PC-3 (cell line): ENCODE measurements around the gene COL6A2. TPM values are rescaled to one million over a fixed set of nuclear protein-coding genes. Genes with fewer than 3 reads are reported as not detected.

Source experiments
- ATAC-seq: fragments of 200-7000 bp; cut with Tn5 transposase; 2 replicates; pipeline ENCODE4 v1.9.1; 2020; ENCODE audit warnings: mild to moderate bottlenecking, moderate library complexity
- BruUV-seq: library from RNA; stranded (reverse); fragments of 400-500 nt; replicated peaks from 2 replicates; lab custom pipeline; 2021; lab: Mats Ljungman, UMichigan
- CTCF ChIA-PET: fragments of 300-600 bp; sonication (Branson Sonifier 250); formaldehyde crosslinking; loops from one replicate; lab custom pipeline; 2022; ENCODE audit warnings: antibody characterized with exemption; lab: Charles Lee
- POLR2A ChIA-PET: fragments of 300-600 bp; sonication (Branson Sonifier 250); formaldehyde crosslinking; loops from one replicate; lab custom pipeline; 2022; ENCODE audit warnings: antibody characterized with exemption; ENCODE audit not compliant: unreplicated experiment; lab: Charles Lee
- DNase-seq: peaks from one replicate; pipeline ENCODE4 v3.0.0-alpha.2; 2015
- H2AFZ ChIP-seq: fragments of 300-600 bp; sonication (generic); 2 replicates; pipeline ENCODE4 v1.6.0; 2016; ENCODE audit warnings: antibody characterized with exemption, low read length
- H3F3A ChIP-seq: fragments of 300-600 bp; sonication (generic); one replicate; pipeline ENCODE4 v1.6.0; 2017; ENCODE audit warnings: antibody characterized with exemption, low read length, control low read depth, mild to moderate bottlenecking; ENCODE audit not compliant: unreplicated experiment
- H3K27ac ChIP-seq: fragments of 300-600 bp; sonication (generic); 2 replicates; pipeline ENCODE4 v1.5.1; 2016; ENCODE audit warnings: mild to moderate bottlenecking, low read length
- H3K27me3 ChIP-seq: fragments of 300-600 bp; sonication (generic); 2 replicates; pipeline ENCODE4 v1.6.1; 2016; ENCODE audit warnings: low read length, mixed read lengths
- H3K36me3 ChIP-seq: fragments of 300-600 bp; sonication (generic); 2 replicates; pipeline ENCODE4 v1.6.1; 2016; ENCODE audit warnings: low read depth, mixed run types, low read length, mixed read lengths
- H3K4me1 ChIP-seq: fragments of 300-600 bp; sonication (generic); 2 replicates; pipeline ENCODE4 v1.5.1; 2016; ENCODE audit warnings: low read length; ENCODE audit not compliant: insufficient read depth
- H3K4me2 ChIP-seq: fragments of 300-600 bp; sonication (generic); 2 replicates; pipeline ENCODE4 v1.6.0; 2016; ENCODE audit warnings: low read length
- H3K4me3 ChIP-seq: fragments of 300-600 bp; sonication (generic); 2 replicates; pipeline ENCODE4 v1.5.1; 2016; ENCODE audit warnings: mild to moderate bottlenecking, low read length, mixed read lengths
- H3K79me2 ChIP-seq: fragments of 300-600 bp; sonication (generic); 2 replicates; pipeline ENCODE4 v1.6.1; 2017; ENCODE audit warnings: low read length, mixed read lengths
- H3K9ac ChIP-seq: fragments of 300-600 bp; sonication (generic); 2 replicates; pipeline ENCODE4 v1.6.0; 2016; ENCODE audit warnings: mild to moderate bottlenecking, low read length
- H3K9me2 ChIP-seq: fragments of 300-600 bp; sonication (generic); replicated peaks from 2 replicates; pipeline ENCODE4 v1.6.1; 2016; ENCODE audit warnings: mixed run types, low read length, mixed read lengths
- H3K9me3 ChIP-seq: fragments of 300-600 bp; sonication (generic); 2 replicates; pipeline ENCODE4 v1.6.1; 2016; ENCODE audit warnings: low read length, mixed read lengths
- H4K20me1 ChIP-seq: fragments of 300-600 bp; sonication (generic); 2 replicates; pipeline ENCODE4 v1.6.1; 2016; ENCODE audit warnings: low read length, mixed read lengths
- EZH2 ChIP-seq: fragments of 300-600 bp; sonication (generic); IDR thresholded peaks from one replicate; pipeline ENCODE4 v1.6.1; 2017; ENCODE audit warnings: antibody characterized with exemption, mild to moderate bottlenecking, low read length; ENCODE audit not compliant: unreplicated experiment
- EZH2phosphoT487 ChIP-seq: fragments of 300-600 bp; sonication (generic); IDR thresholded peaks from 2 replicates; pipeline ENCODE4 v1.6.1; 2018; ENCODE audit warnings: mild to moderate bottlenecking, antibody characterized with exemption, low read length, borderline replicate concordance
- intact Hi-C: fragments of 100-400 bp; cut with micrococcal nuclease; formaldehyde crosslinking; loops from 2 replicates; pipeline ENCODE4 v1.9.0; 2023
- total RNA-seq: library from RNA; depleted of rRNA; stranded (reverse); fragments of >200 nt; gene quantifications from 2 replicates; pipeline ENCODE4 v1.2.3, GENCODE V29; 2014
- TF ChIP-seq, protein P1 (sequence below): fragments of 300-600 bp; sonication (generic); conservative IDR thresholded peaks from 2 replicates; pipeline ENCODE4 v1.5.1; 2017; ENCODE audit warnings: antibody characterized with exemption, low read depth, mild to moderate bottlenecking, low read length

The COL6A2 gene
- total RNA-seq, 1 experiment from 2014 or later = 521 TPM

GRCh38 chr21:46142582-46143473 lies 44.9 kb downstream of the COL6A2 start:
- TF ChIP-seq, protein P1, sequence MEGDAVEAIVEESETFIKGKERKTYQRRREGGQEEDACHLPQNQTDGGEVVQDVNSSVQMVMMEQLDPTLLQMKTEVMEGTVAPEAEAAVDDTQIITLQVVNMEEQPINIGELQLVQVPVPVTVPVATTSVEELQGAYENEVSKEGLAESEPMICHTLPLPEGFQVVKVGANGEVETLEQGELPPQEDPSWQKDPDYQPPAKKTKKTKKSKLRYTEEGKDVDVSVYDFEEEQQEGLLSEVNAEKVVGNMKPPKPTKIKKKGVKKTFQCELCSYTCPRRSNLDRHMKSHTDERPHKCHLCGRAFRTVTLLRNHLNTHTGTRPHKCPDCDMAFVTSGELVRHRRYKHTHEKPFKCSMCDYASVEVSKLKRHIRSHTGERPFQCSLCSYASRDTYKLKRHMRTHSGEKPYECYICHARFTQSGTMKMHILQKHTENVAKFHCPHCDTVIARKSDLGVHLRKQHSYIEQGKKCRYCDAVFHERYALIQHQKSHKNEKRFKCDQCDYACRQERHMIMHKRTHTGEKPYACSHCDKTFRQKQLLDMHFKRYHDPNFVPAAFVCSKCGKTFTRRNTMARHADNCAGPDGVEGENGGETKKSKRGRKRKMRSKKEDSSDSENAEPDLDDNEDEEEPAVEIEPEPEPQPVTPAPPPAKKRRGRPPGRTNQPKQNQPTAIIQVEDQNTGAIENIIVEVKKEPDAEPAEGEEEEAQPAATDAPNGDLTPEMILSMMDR = no peak
- no peak for TF ChIP-seq EZH2phosphoT487
- no peak for TF ChIP-seq EZH2
- ATAC-seq = no peak
- no peaks in the 10 kb centered on the region for H4K20me1 ChIP-seq
- CTCF ChIA-PET = interaction anchor here (0.6 to 2.1 kb wide), 13 partner anchors 10 to 183 kb away, joined by 3 to 22 read pairs (median 3); partner anchors contain the start of genes C21orf58, LSS and YBEY
- no peaks in the 10 kb centered on the region for H3K27me3 ChIP-seq
- no peak overlapping the region for H3K27ac ChIP-seq
- H3K36me3 ChIP-seq = no peaks in the 10 kb centered on the region
- H3K9ac ChIP-seq = no peak overlapping the region
- H3K4me1 ChIP-seq = peaks cover 5% of the 10 kb centered on the region; the same call in 1 of the 2 replicates
- H3K79me2 ChIP-seq = no peaks in the 10 kb centered on the region
- H3K9me2 ChIP-seq = no peaks in the 10 kb centered on the region
- H3K4me2 ChIP-seq = no peak overlapping the region
- POLR2A ChIA-PET = interaction anchor here (0.6 kb wide), 1 partner anchor 33 kb away, joined by 4 read pairs; no protein-coding TSS in a partner anchor
- BruUV-seq = no TSS peak
- no peak overlapping the region for H2AFZ ChIP-seq
- intact Hi-C loops = loop anchor here (2.0 to 5.0 kb wide), 3 partner anchors 84 to 179 kb away; partner anchors contain the start of genes C21orf58 and PCNT
- H3K9me3 ChIP-seq = no peaks in the 10 kb centered on the region
- peaks cover 7% of the 10 kb centered on the region for H3F3A ChIP-seq
- no peak overlapping the region for H3K4me3 ChIP-seq
- no peak for DNase-seq

- BruUV-seq = no TSS peak
Measured at GRCh38 chr21:46144464-46145070, 46.7 kb downstream of the COL6A2 start.

More at GRCh38 chr21:46144464-46145070, 46.7 kb downstream of the COL6A2 start:
- ChIA-PET POLR2A (no interaction called here), CTCF (interaction anchor here (2.1 kb wide), 1 partner anchor 171 kb away, joined by 22 read pairs; no protein-coding TSS in a partner anchor)
- H3K27me3 ChIP-seq = no peaks in the 10 kb centered on the region
- DNase-seq = no peak
- H3K4me3 ChIP-seq = no peak overlapping the region
- no peaks in the 10 kb centered on the region for H3K79me2 ChIP-seq
- H3K9me3 ChIP-seq = no peaks in the 10 kb centered on the region
- no peaks in the 10 kb centered on the region for H3K36me3 ChIP-seq
- peaks cover 5% of the 10 kb centered on the region; the same call in 1 of the 2 replicates for H3K4me1 ChIP-seq
- intact Hi-C loops = loop anchor here (5.0 kb wide), 3 partner anchors 143 to 178 kb away; partner anchors contain the start of genes C21orf58, MCM3AP, PCNT and YBEY
- TF ChIP-seq, protein P1 = no peak
- H3K4me2 ChIP-seq = no peak overlapping the region
- H4K20me1 ChIP-seq = no peaks in the 10 kb centered on the region
- no peak for ATAC-seq
- no peak overlapping the region for H2AFZ ChIP-seq
- H3K9me2 ChIP-seq = no peaks in the 10 kb centered on the region
- H3F3A ChIP-seq = peaks cover 7% of the 10 kb centered on the region
- H3K27ac ChIP-seq = no peak overlapping the region
- no peak overlapping the region for H3K9ac ChIP-seq
